T-helper 1 cell treated with Interleukin-12 subunit alpha and Interleukin-12 subunit beta and Interleukin-4 antibody, amounts not matched to agents 30 μg/mL and 1 μg/mL, for 36 hours (primary cell): ENCODE results near the gene KLHL7.
"Not testable (repeated sequence)": the region's sequence is repeated elsewhere in the genome, so short reads cannot be mapped to it uniquely, and the experiment has no call there.

Source experiments
- H3K27ac Mint-ChIP-seq: one replicate; pipeline ENCODE4 v1.8.0; 2021; ENCODE audit warnings: mild to moderate bottlenecking, mixed read lengths
- H3K27me3 Mint-ChIP-seq: one replicate; pipeline ENCODE4 v1.8.0; 2021; ENCODE audit warnings: low read depth, mixed read lengths
- H3K36me3 Mint-ChIP-seq: one replicate; pipeline ENCODE4 v1.8.0; 2021; ENCODE audit warnings: low read depth, mixed read lengths
- H3K4me1 Mint-ChIP-seq: one replicate; pipeline ENCODE4 v1.8.0; 2021; ENCODE audit warnings: low read depth, mixed read lengths
- H3K4me3 Mint-ChIP-seq: one replicate; pipeline ENCODE4 v1.8.0; 2021; ENCODE audit warnings: mild to moderate bottlenecking, moderate library complexity, mixed read lengths
- H3K9me3 Mint-ChIP-seq: one replicate; pipeline ENCODE4 v1.8.0; 2021; ENCODE audit warnings: mixed read lengths

The KLHL7 gene

GRCh38 chr7:23121165-23121564 lies 15.6 kb downstream of the KLHL7 start:
- Mint-ChIP-seq H3K27ac (no peak overlapping the region), H3K9me3 (no peaks in the 10 kb centered on the region), H3K4me3 (no peak overlapping the region), H3K36me3 (peaks cover 7% of the 10 kb centered on the region), H3K27me3 (no peaks in the 10 kb centered on the region), H3K4me1 (peaks cover 2% of the 10 kb centered on the region)

DNA sequence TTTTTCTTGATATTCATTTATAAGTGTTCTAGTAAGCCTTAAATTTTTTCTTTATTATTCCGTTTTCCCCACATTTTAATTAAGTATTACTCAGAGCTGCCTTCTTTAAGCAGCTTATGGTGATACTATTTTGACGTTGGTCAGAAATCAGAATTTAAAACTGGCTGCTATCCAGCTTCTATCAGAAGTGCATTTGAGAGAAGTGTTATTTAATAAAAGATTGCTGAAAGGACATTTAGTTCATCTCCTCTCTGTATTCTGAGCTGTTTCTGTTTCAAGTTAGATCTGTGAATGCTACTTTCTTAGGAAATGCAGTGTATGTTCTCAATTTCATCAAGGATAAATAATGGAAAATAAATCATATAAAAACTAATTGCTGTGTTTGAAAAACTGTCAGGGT lies 17.4 kb downstream of the KLHL7 start:
- Mint-ChIP-seq H3K4me3 (no peak overlapping the region), H3K9me3 (no peaks in the 10 kb centered on the region), H3K27ac (no peak overlapping the region), H3K4me1 (peaks cover 2% of the 10 kb centered on the region), H3K36me3 (peaks cover 9% of the 10 kb centered on the region), H3K27me3 (no peaks in the 10 kb centered on the region)

DNA sequence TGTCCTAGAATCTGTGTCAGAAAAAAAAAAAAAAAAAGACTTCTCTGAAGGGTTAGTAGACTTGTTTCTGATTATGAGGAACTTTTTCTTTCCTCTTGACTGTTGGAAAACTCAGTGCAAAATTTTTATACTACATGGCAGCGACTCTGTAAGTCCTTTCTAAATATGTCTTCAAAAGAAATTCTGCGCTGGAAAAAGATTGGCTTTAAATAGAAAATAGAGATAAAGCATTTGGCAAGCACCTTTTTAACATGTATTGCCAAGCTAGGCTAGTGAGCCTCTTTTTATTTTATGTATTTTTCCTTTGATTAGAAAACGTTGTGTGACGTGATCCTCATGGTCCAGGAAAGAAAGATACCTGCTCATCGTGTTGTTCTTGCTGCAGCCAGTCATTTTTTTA lies 17.9 kb downstream of the KLHL7 start:
- Mint-ChIP-seq H3K27me3 (no peaks in the 10 kb centered on the region), H3K4me1 (peaks cover 2% of the 10 kb centered on the region), H3K36me3 (peaks cover 10% of the 10 kb centered on the region), H3K9me3 (no peaks in the 10 kb centered on the region), H3K4me3 (no peak overlapping the region), H3K27ac (no peak overlapping the region)

DNA sequence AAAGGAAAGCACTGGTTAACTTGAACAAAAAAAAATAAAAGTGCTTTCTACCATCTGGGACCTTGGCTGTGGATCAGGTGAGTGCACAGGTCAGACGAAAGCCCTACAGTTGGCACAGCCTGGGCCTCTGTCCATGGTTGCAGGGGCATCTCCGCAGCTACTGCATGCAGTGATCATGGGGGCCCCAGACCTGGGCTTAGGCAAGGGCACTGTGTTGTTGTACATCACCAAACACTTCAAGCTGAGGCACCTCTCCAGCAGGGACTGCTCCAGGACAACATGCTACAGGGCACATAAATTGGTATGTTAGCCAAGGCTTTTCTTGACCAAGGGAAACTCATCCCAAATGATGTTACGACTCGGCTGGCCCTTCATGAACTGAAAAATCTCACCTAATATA lies 23.5 kb downstream of the KLHL7 start:
- Mint-ChIP-seq H3K4me1 (peaks cover 2% of the 10 kb centered on the region), H3K36me3 (peaks cover 6% of the 10 kb centered on the region), H3K27me3 (no peaks in the 10 kb centered on the region), H3K9me3 (peaks cover 5% of the 10 kb centered on the region), H3K4me3 (no peak overlapping the region), H3K27ac (no peak overlapping the region)

GRCh38 chr7:23131799-23132198 lies 26.2 kb downstream of the KLHL7 start:
- not testable (repeated sequence) for H3K27me3 Mint-ChIP-seq, H3K27ac Mint-ChIP-seq, H3K36me3 Mint-ChIP-seq, H3K4me1 Mint-ChIP-seq, H3K4me3 Mint-ChIP-seq, H3K9me3 Mint-ChIP-seq

- Mint-ChIP-seq H3K27ac (no peak overlapping the region), H3K9me3 (peaks cover 5% of the 10 kb centered on the region), H3K27me3 (no peaks in the 10 kb centered on the region), H3K36me3 (no peaks in the 10 kb centered on the region), H3K4me1 (peaks cover 2% of the 10 kb centered on the region), H3K4me3 (no peak overlapping the region)
These were observed 28.2 kb downstream of the KLHL7 start for GRCh38 chr7:23133797-23134196.

- Mint-ChIP-seq H3K4me1 (peaks cover 2% of the 10 kb centered on the region), H3K27ac (no peak overlapping the region), H3K9me3 (peaks cover 5% of the 10 kb centered on the region), H3K36me3 (no peaks in the 10 kb centered on the region), H3K27me3 (no peaks in the 10 kb centered on the region), H3K4me3 (no peak overlapping the region)
These were observed 30.2 kb downstream of the KLHL7 start for GRCh38 chr7:23135755-23136154.

DNA sequence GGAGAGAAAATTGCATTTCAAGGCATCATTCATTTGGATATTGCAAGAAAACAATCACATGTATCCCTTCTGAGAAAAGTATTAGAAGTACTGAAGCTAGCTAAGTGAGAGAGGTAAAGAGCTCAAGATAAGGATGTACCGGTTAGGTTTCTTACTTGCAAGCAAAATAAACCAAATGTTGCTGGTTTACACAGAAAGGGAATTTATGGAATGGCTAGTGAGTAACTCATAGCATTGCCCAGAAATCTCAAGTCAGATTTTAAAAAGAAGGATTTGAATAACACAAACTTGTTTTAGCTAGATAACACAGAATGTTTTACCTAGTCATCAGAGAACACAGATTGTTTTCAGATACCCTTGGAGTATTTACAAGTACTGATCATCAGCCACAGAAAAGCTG lies 30.6 kb downstream of the KLHL7 start:
- H3K4me1 Mint-ChIP-seq: peaks cover 2% of the 10 kb centered on the region
- peaks cover 5% of the 10 kb centered on the region for H3K9me3 Mint-ChIP-seq

DNA sequence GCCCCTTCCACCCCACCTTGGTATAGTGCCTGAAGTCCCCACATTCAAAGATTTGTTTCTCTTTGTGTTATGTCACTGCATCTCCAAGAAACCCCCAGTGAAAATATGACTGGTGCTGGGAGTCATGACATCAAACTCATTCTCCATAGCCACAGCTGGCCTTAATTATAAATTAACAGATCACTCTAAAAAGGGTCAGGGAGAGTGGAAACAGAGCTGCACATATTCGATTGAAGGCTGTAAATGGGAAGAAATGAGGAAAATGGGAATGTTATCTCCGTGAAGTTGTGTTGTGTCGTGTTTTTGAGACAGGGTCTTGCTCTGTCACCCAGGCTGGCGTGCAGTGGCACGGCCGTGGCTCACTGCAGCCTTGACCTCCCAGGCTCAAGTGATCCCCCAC lies 52.1 kb downstream of the KLHL7 start:
- H3K36me3 Mint-ChIP-seq: no peaks in the 10 kb centered on the region
- H3K9me3 Mint-ChIP-seq: no peaks in the 10 kb centered on the region
- H3K27ac Mint-ChIP-seq: no peak overlapping the region
- no peak overlapping the region for H3K4me3 Mint-ChIP-seq
- no peaks in the 10 kb centered on the region for H3K4me1 Mint-ChIP-seq
- H3K27me3 Mint-ChIP-seq: peaks cover 4% of the 10 kb centered on the region

More for the DNA sequence above, 30.6 kb downstream of the KLHL7 start:
- Mint-ChIP-seq H3K4me3 (no peak overlapping the region), H3K27me3 (no peaks in the 10 kb centered on the region), H3K27ac (no peak overlapping the region), H3K36me3 (no peaks in the 10 kb centered on the region)

- H3K4me1 Mint-ChIP-seq: no peaks in the 10 kb centered on the region
- peaks cover 4% of the 10 kb centered on the region for H3K27me3 Mint-ChIP-seq
- H3K4me3 Mint-ChIP-seq: no peak overlapping the region
- no peaks in the 10 kb centered on the region for H3K36me3 Mint-ChIP-seq
- no peak overlapping the region for H3K27ac Mint-ChIP-seq
- no peaks in the 10 kb centered on the region for H3K9me3 Mint-ChIP-seq
These were observed 53.0 kb downstream of the KLHL7 start for GRCh38 chr7:23158546-23158945.

DNA sequence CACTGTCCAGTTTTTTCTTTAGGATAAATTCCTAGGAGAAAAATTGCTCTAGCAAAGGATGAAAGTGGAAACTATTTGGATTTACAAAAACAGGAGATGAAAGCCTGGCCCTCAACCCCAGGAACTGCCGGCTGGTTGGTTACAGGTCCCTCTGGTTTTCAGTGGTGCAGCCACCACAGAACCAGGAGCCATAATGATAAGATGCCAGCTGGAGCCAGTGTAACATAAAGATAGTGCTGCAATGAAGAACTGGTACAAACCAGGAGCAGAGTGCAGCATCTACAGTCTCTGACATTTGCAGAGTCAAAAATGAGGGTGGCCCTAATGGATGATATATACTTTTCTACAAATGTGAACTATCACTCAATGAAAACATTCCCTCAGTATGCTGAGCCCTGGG lies 55.9 kb downstream of the KLHL7 start:
- Mint-ChIP-seq H3K36me3 (no peaks in the 10 kb centered on the region), H3K4me3 (no peak overlapping the region), H3K4me1 (no peaks in the 10 kb centered on the region), H3K9me3 (no peaks in the 10 kb centered on the region), H3K27ac (no peak overlapping the region), H3K27me3 (peaks cover 4% of the 10 kb centered on the region)

GRCh38 chr7:23164846-23165245 lies 59.3 kb downstream of the KLHL7 start:
- Mint-ChIP-seq H3K9me3 (no peaks in the 10 kb centered on the region), H3K4me3 (no peak overlapping the region), H3K4me1 (no peaks in the 10 kb centered on the region), H3K27me3 (peaks cover 2% of the 10 kb centered on the region), H3K36me3 (no peaks in the 10 kb centered on the region), H3K27ac (no peak overlapping the region)

DNA sequence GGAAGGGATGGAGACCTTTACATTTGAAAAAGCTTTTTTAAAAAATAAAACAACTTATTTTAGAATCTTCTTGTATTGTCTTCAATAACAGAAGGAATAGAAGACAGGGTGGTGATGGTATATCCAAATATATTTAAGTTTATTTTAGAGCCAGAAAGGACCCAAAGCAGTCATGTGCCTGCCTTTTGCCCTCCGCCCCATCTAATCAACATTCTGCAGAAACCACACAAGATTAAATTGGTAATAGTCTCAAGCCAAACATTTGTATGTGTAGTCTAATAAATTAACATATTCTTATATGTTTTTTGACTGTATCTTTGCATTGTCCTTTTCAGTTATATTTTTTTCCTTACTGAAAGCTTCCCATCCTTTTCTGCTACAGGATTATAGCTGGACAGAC lies 59.7 kb downstream of the KLHL7 start:
- H3K4me1 Mint-ChIP-seq: no peaks in the 10 kb centered on the region
- no peaks in the 10 kb centered on the region for H3K27me3 Mint-ChIP-seq
- H3K36me3 Mint-ChIP-seq: no peaks in the 10 kb centered on the region
- no peak overlapping the region for H3K27ac Mint-ChIP-seq
- H3K9me3 Mint-ChIP-seq: no peaks in the 10 kb centered on the region
- H3K4me3 Mint-ChIP-seq: no peak overlapping the region

- Mint-ChIP-seq H3K4me3 (no peak overlapping the region), H3K9me3 (no peaks in the 10 kb centered on the region), H3K27me3 (no peaks in the 10 kb centered on the region), H3K36me3 (no peaks in the 10 kb centered on the region), H3K27ac (no peak overlapping the region), H3K4me1 (no peaks in the 10 kb centered on the region)
These were observed 62.1 kb downstream of the KLHL7 start for GRCh38 chr7:23167691-23168090.

- H3K9me3 Mint-ChIP-seq: no peaks in the 10 kb centered on the region
- H3K27ac Mint-ChIP-seq: no peak overlapping the region
- H3K36me3 Mint-ChIP-seq: no peaks in the 10 kb centered on the region
- H3K4me3 Mint-ChIP-seq: no peak overlapping the region
- no peaks in the 10 kb centered on the region for H3K4me1 Mint-ChIP-seq
- no peaks in the 10 kb centered on the region for H3K27me3 Mint-ChIP-seq
These were observed 62.7 kb downstream of the KLHL7 start for GRCh38 chr7:23168111-23168885.

GRCh38 chr7:23175938-23176337 lies 70.4 kb downstream of the KLHL7 start:
- H3K4me3 Mint-ChIP-seq: no peak overlapping the region
- H3K27ac Mint-ChIP-seq: no peak overlapping the region
- H3K27me3 Mint-ChIP-seq: peaks cover 11% of the 10 kb centered on the region
- H3K36me3 Mint-ChIP-seq: no peaks in the 10 kb centered on the region
- peaks cover 7% of the 10 kb centered on the region for H3K4me1 Mint-ChIP-seq
- H3K9me3 Mint-ChIP-seq: no peaks in the 10 kb centered on the region
